K562 (cell line): ENCODE data around the gene ARAP1. TPM values are rescaled to one million over a fixed set of nuclear protein-coding genes. Genes with fewer than 3 reads are reported as not detected.

ENCODE experiments used
- CTCF ChIP-seq, 3 experiments: IDR thresholded peaks in 2 of 3; conservative IDR thresholded peaks in 1 of 3; 2 replicates each; pipeline ENCODE4 v1.5.1; 2011 to 2012; ENCODE audit warnings: low read length in 3 of 3, mild to moderate bottlenecking in 3 of 3, control low read depth in 2 of 3, improper control_type of control experiment in 1 of 3, inconsistent platforms in 1 of 3, low read depth in 1 of 3, mixed read lengths in 1 of 3, moderate library complexity in 1 of 3; ENCODE audit not compliant: insufficient read depth in 2 of 3
- FOXK1 ChIP-seq: sonication (generic); formaldehyde crosslinking; IDR thresholded peaks from 2 replicates; pipeline ENCODE4 v1.8.0; 2022; ENCODE audit warnings: missing genetic modification reagents, mild to moderate bottlenecking, borderline replicate concordance
- GTF3C2 ChIP-seq: IDR thresholded peaks from 3 replicates; pipeline ENCODE4 v1.6.1; 2011; ENCODE audit warnings: borderline replicate concordance, mild to moderate bottlenecking, moderate library complexity; ENCODE audit not compliant: insufficient read length; ENCODE audit errors: extremely low read depth
- NFYB ChIP-seq: IDR thresholded peaks from 2 replicates; pipeline ENCODE4 v1.6.1; 2011; ENCODE audit warnings: mild to moderate bottlenecking, moderate library complexity; ENCODE audit not compliant: insufficient read length; ENCODE audit errors: extremely low read depth
- PRPF4 ChIP-seq: fragments of 200-400 bp; formaldehyde crosslinking; IDR thresholded peaks from one replicate; pipeline ENCODE4 v1.6.1; 2017; ENCODE audit warnings: low read length, low read depth, mild to moderate bottlenecking; ENCODE audit not compliant: insufficient read depth, poor library complexity, severe bottlenecking
- RAD21 ChIP-seq, 2 experiments: fragments of 250-450 bp in 1 of 2; fragments of 450-650 bp in 1 of 2; sonication (Bioruptor Pico) in 1 of 2; formaldehyde crosslinking in 1 of 2; IDR thresholded peaks in 1 of 2; conservative IDR thresholded peaks in 1 of 2; 2 replicates each; pipeline versions ENCODE4 v1.4.0 to v1.8.0; 2020 to 2022; ENCODE audit warnings: mild to moderate bottlenecking in 2 of 2, moderate library complexity in 1 of 2
- SIN3B ChIP-seq: fragments of 450-650 bp; IDR thresholded peaks from 2 replicates; pipeline ENCODE4 v1.6.1; 2017; ENCODE audit warnings: low read depth, mild to moderate bottlenecking, moderate library complexity
- SMARCB1 ChIP-seq: IDR thresholded peaks from 2 replicates; pipeline ENCODE4 v1.6.1; 2011; ENCODE audit warnings: improper control_type of control experiment, low read depth; ENCODE audit not compliant: insufficient read length
- SMARCC2 ChIP-seq: fragments of 450-650 bp; IDR thresholded peaks from 2 replicates; pipeline ENCODE4 v1.6.1; 2017; ENCODE audit warnings: antibody characterized with exemption, moderate library complexity, mild to moderate bottlenecking, low read depth
- TCF7 ChIP-seq: sonication (generic); IDR thresholded peaks from 2 replicates; pipeline ENCODE4 v1.6.1; 2016; ENCODE audit warnings: antibody characterized with exemption, borderline replicate concordance
- THRAP3 ChIP-seq: fragments of 450-650 bp; IDR thresholded peaks from 2 replicates; pipeline ENCODE4 v1.6.1; 2016; ENCODE audit warnings: mild to moderate bottlenecking, inconsistent platforms, borderline replicate concordance
- ZNF224 ChIP-seq: sonication (generic); formaldehyde crosslinking; IDR thresholded peaks from 2 replicates; pipeline ENCODE4 v1.8.0; 2022; ENCODE audit warnings: mild to moderate bottlenecking, missing genetic modification reagents
- ZNF347 ChIP-seq: fragments of 450-650 bp; formaldehyde crosslinking; IDR thresholded peaks from 2 replicates; pipeline ENCODE4 v1.4.0; 2020; ENCODE audit warnings: low read depth, mild to moderate bottlenecking, moderate library complexity
- ZNF431 ChIP-seq: sonication (generic); formaldehyde crosslinking; IDR thresholded peaks from 2 replicates; pipeline ENCODE4 v1.8.0; 2022; ENCODE audit warnings: mild to moderate bottlenecking, missing genetic modification reagents
- ZNF444 ChIP-seq: fragments of 250-450 bp; sonication (Bioruptor Pico); IDR thresholded peaks from 2 replicates; pipeline ENCODE4 v1.4.0; 2020; ENCODE audit warnings: mild to moderate bottlenecking, moderate library complexity
- ZNF512 ChIP-seq: IDR thresholded peaks from 2 replicates; pipeline ENCODE4 v1.6.1; 2016; ENCODE audit warnings: missing genetic modification characterization, missing compliant biosample characterization
- ZNF668 ChIP-seq: fragments of 250-450 bp; sonication (Bioruptor Pico); IDR thresholded peaks from 2 replicates; pipeline ENCODE4 v1.8.0; 2022; ENCODE audit warnings: mild to moderate bottlenecking, inconsistent platforms
- ZNF717 ChIP-seq: fragments of 250-450 bp; sonication (Bioruptor Pico); IDR thresholded peaks from 2 replicates; pipeline ENCODE4 v1.5.0; 2021
- ZNF740 ChIP-seq, 3 experiments: fragments of 200-800 bp in 1 of 3; sonication (Bioruptor generic) in 1 of 3; sonication (generic) in 1 of 3; formaldehyde crosslinking in 1 of 3; IDR thresholded peaks; 2 replicates each; pipeline versions ENCODE4 v1.6.1 to v1.8.0; 2016 to 2022; ENCODE audit warnings: mild to moderate bottlenecking in 2 of 3, missing compliant biosample characterization in 2 of 3, missing genetic modification characterization in 2 of 3, missing genetic modification reagents in 1 of 3
- polyA plus RNA-seq, 8 experiments: library from polyadenylated mRNA; depleted of rRNA in 4 of 8; stranded (reverse) in 5 of 8; unstranded in 3 of 8; fragments of >200 nt; fragmentation: Nextera tagmentation in 2 of 8; fragmentation: Illumina TruSeq in 1 of 8; extraction: Ambion mirVana in 2 of 8; extraction: Trizol in 1 of 8; gene quantifications; 2 replicates each; pipeline versions ENCODE4 v1.2.1 to v1.2.3, GENCODE V29; 2011 to 2014; ENCODE audit warnings: inconsistent platforms in 1 of 8, missing spikeins in 1 of 8
- total RNA-seq, 7 experiments: library from RNA; depleted of rRNA in 6 of 7; stranded (reverse); fragments of >200 nt in 6 of 7; fragmentation: Illumina TruSeq in 2 of 7; extraction: Trizol in 2 of 7; gene quantifications; 2 replicates each; pipeline versions ENCODE4 v1.2.1 to v1.2.3, GENCODE V29; 2011 to 2021; ENCODE audit warnings: low replicate concordance in 1 of 7

The ARAP1 gene
- total and polyA plus RNA-seq, 9 of the 15 experiments (the other 6 are each of a cell fraction or from before 2014, with no cell fraction given): 0.23 to 67.0 (median 24.6) TPM

- TF ChIP-seq ZNF740 (CRISPR knock-in tag; IDR thresholded peaks at IDR 0.05): peak; percentile 99
- TF ChIP-seq ZNF740 (tag; IDR thresholded peaks at IDR 0.05): peak in 1 of 2 experiments; percentile 99; a peak in 2 of 4 replicates
- no peak for TF ChIP-seq SMARCC2
- TF ChIP-seq ZNF224: no peak
- no peak for TF ChIP-seq TCF7
- TF ChIP-seq SMARCB1: no peak
- no peak for TF ChIP-seq FOXK1
- no peak for TF ChIP-seq ZNF347
- no peak for TF ChIP-seq SIN3B
- no peak for TF ChIP-seq ZNF717 (CRISPR knock-in tag)
- no peak for TF ChIP-seq GTF3C2
- no peak for TF ChIP-seq ZNF512
- no peak for TF ChIP-seq NFYB
- TF ChIP-seq THRAP3: 0 out of 2 replicates have a peak, but pooled peaks have one; percentile 41
- no peak for TF ChIP-seq ZNF668
- peak; percentile 88 to 95 for TF ChIP-seq RAD21 (CRISPR knock-in tag; conservative IDR thresholded peaks at IDR 0.05 in 1 of 2, IDR thresholded peaks at IDR 0.05 in 1 of 2)
- TF ChIP-seq ZNF444 (CRISPR knock-in tag): no peak
- TF ChIP-seq PRPF4: no peak
- TF ChIP-seq ZNF431: no peak
- peak; percentile 89 to 95 (median 89) for TF ChIP-seq CTCF (IDR thresholded peaks at IDR 0.05 in 2 of 3, conservative IDR thresholded peaks at IDR 0.05 in 1 of 3; ENCODE audit: insufficient read depth in 2 of 3, low read depth in 1 of 3, low read length in 3 of 3)
Observed at GRCh38 chr11:72724851-72725723, 27.1 kb downstream of the ARAP1 start (continued).
